ENCODE measurements around the gene PCSK5. TPM values are rescaled to one million over a fixed set of nuclear protein-coding genes. Genes with fewer than 3 reads are reported as not detected.

PCSK5 gene
- total and polyA plus RNA-seq, 2 donors (not counting 3 experiments of a cell fraction or from before 2014, with no cell fraction given) = 2.6 to 4.8 TPM

GRCh38 chr9:75983319-75984045, 93.0 kb downstream of the PCSK5 start:
- H3K79me2 ChIP-seq (ENCODE audit: control insufficient read depth, insufficient read depth, low read length) = no peaks in the 10 kb centered on the region
- POLR2A ChIA-PET = no interaction called here
- H3K9ac ChIP-seq (replicated peaks; ENCODE audit: extremely low read depth, insufficient read depth, low read length) = no peak overlapping the region
- no peaks in the 10 kb centered on the region for H3K36me3 ChIP-seq (ENCODE audit: control insufficient read depth in 2 of 2, extremely low read depth in 1 of 2, insufficient read depth in 2 of 2, low read length in 2 of 2)
- DNase-seq (ENCODE audit: low read depth, low spot score) = no peak
- BruUV-seq (replicated peaks) = no TSS peak
- no peak overlapping the region for H3K4me3 ChIP-seq (replicated peaks in 1 of 3; ENCODE audit: insufficient read depth in 1 of 3, low read depth in 1 of 3, low read length in 3 of 3)
- H3K4me2 ChIP-seq (ENCODE audit: insufficient read depth, low read length) = no peak overlapping the region
- no peaks in the 10 kb centered on the region for H3K9me3 ChIP-seq (replicated peaks; ENCODE audit: control insufficient read depth, insufficient read depth, low read length)
- CTCF ChIA-PET = interaction anchor here (1.2 kb wide), 1 partner anchor 10 kb away, joined by 3 read pairs; no protein-coding TSS in a partner anchor
- no peak overlapping the region for H2AFZ ChIP-seq (ENCODE audit: low read depth, low read length)
- H4K20me1 ChIP-seq (replicated peaks; ENCODE audit: control insufficient read depth, extremely low read depth, insufficient read depth, low read length) = no peaks in the 10 kb centered on the region
- no peaks in the 10 kb centered on the region for H3K4me1 ChIP-seq (ENCODE audit: control insufficient read depth, extremely low read depth, insufficient read depth, low read length)
- FAIRE-seq = no peak
- intact Hi-C loops (cut with micrococcal nuclease) (no loop called here), dilution Hi-C loops (cut with MboI; ENCODE audit: extremely low pct_ligation_motif_present, low sequenced_read_pairs) (no loop called here)
- TF ChIP-seq FOS (IDR thresholded peaks at IDR 0.05; ENCODE audit: borderline replicate concordance, insufficient read depth, low read length) (no peak), MAX (IDR thresholded peaks at IDR 0.05; ENCODE audit: insufficient read depth, insufficient read length) (no peak), POLR2AphosphoS5 (IDR thresholded peaks at IDR 0.05; ENCODE audit: insufficient read depth, low read depth, low read length) (no peak), CTCF (IDR thresholded peaks at IDR 0.05; ENCODE audit: extremely low read depth in 1 of 2, insufficient read depth in 1 of 2, low read depth in 1 of 2, low read length in 2 of 2) (no peak), EZH2 (IDR thresholded peaks at IDR 0.05; ENCODE audit: borderline replicate concordance, low read depth, low read length, severe bottlenecking) (no peak), GATA2 (IDR thresholded peaks at IDR 0.05; ENCODE audit: insufficient read depth, insufficient read length, low read depth, low read length) (no peak), JUN (IDR thresholded peaks at IDR 0.05; ENCODE audit: borderline replicate concordance, insufficient read depth, insufficient read length, low read depth) (no peak), POLR2A (IDR thresholded peaks at IDR 0.05; ENCODE audit: low read depth, low read length) (no peak), MYC (IDR thresholded peaks at IDR 0.05; ENCODE audit: low read depth, low read length) (no peak)
- no peaks in the 10 kb centered on the region for H3K27me3 ChIP-seq (ENCODE audit: control insufficient read depth in 2 of 2, insufficient read depth in 2 of 2, low read length in 2 of 2)
- H3K9me1 ChIP-seq (replicated peaks; ENCODE audit: control insufficient read depth, extremely low read depth, insufficient read depth, low read length) = no peaks in the 10 kb centered on the region
- H3K27ac ChIP-seq (ENCODE audit: insufficient read depth, low read depth, low read length) = no peak overlapping the region
